ENCODE measurements around the gene CHD9NB.

- no peak for TF ChIP-seq POLR2A (IDR thresholded peaks at IDR 0.05)
- no peak for TF ChIP-seq CTCF (IDR thresholded peaks at IDR 0.05)
These were observed 27.8 kb upstream of the CHD9NB start for GRCh38 chr16:53080345-53081031.
